ENCODE data around the gene MYH8. TPM values are rescaled to one million over a fixed set of nuclear protein-coding genes. Genes with fewer than 3 reads are reported as not detected.

The MYH8 gene
- total RNA-seq, 4 donors from 2014 or later: not detected

- in situ Hi-C loops (cut with MboI; ENCODE audit: low pct_ligation_motif_present in 1 of 4, low pct_unique_long_range_greater_than_20kb in 1 of 4, low sequenced_read_pairs in 3 of 4) (no loop called here), intact Hi-C loops (cut with DNase I; ENCODE audit: low total_unique reads) (no loop called here)
- H3K27ac ChIP-seq: no peak overlapping the region
- H3K9me3 ChIP-seq: no peaks in the 10 kb centered on the region
- 80 to 81% methylated on average over 2 to 7 of the region's 7 CpGs for WGBS, 2 donors (ENCODE audit: low coverage in 1 of 2)
- no peaks in the 10 kb centered on the region for H3K4me1 ChIP-seq
- H3K4me3 ChIP-seq: no peak overlapping the region
- H3K36me3 ChIP-seq: no peaks in the 10 kb centered on the region
- no peaks in the 10 kb centered on the region for H3K27me3 ChIP-seq
- no peak for DNase-seq
- TF ChIP-seq EP300 (IDR thresholded peaks at IDR 0.05; ENCODE audit: low read depth) (no peak), POLR2AphosphoS5 (IDR thresholded peaks at IDR 0.05) (no peak), POLR2A (IDR thresholded peaks at IDR 0.05) (no peak)
- TF ChIP-seq, protein P1, sequence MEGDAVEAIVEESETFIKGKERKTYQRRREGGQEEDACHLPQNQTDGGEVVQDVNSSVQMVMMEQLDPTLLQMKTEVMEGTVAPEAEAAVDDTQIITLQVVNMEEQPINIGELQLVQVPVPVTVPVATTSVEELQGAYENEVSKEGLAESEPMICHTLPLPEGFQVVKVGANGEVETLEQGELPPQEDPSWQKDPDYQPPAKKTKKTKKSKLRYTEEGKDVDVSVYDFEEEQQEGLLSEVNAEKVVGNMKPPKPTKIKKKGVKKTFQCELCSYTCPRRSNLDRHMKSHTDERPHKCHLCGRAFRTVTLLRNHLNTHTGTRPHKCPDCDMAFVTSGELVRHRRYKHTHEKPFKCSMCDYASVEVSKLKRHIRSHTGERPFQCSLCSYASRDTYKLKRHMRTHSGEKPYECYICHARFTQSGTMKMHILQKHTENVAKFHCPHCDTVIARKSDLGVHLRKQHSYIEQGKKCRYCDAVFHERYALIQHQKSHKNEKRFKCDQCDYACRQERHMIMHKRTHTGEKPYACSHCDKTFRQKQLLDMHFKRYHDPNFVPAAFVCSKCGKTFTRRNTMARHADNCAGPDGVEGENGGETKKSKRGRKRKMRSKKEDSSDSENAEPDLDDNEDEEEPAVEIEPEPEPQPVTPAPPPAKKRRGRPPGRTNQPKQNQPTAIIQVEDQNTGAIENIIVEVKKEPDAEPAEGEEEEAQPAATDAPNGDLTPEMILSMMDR (IDR thresholded peaks at IDR 0.05): no peak
These were observed 51.6 kb downstream of the MYH8 start for GRCh38 chr17:10370016-10370608.

DNA sequence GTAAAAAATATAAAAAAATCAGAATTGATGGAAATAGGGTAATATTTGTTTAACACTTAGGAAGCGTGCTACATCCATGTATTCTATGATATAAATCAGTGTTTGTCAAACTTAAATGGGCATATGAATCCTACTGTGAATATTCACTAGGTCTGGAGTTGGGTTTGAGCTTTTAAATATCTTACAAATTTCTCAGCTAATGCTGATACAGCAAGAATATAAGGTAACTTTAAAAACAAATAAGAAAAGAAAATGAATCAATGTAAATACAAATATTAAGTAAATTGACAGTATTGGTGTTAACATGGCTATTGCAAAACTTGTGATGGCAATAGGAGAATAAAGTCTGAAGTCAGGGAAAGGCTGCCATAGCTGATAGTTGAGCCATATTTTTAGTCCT is 52.5 kb downstream of the MYH8 start:
- Histone ChIP-seq H3K9me3 (no peaks in the 10 kb centered on the region), H3K27me3 (no peaks in the 10 kb centered on the region), H3K4me3 (no peak overlapping the region), H3K4me1 (no peaks in the 10 kb centered on the region), H3K36me3 (no peaks in the 10 kb centered on the region), H3K27ac (no peak overlapping the region)
- 67 to 88% methylated on average over 1 of the region's 1 CpG for WGBS, 2 donors (ENCODE audit: low coverage in 1 of 2)
- in situ Hi-C loops (cut with MboI; ENCODE audit: low pct_ligation_motif_present in 1 of 4, low pct_unique_long_range_greater_than_20kb in 1 of 4, low sequenced_read_pairs in 3 of 4): no loop called here
- DNase-seq: no peak
- intact Hi-C loops (cut with DNase I; ENCODE audit: low total_unique reads): no loop called here
- TF ChIP-seq, protein P1 (IDR thresholded peaks at IDR 0.05): no peak
- no peak for TF ChIP-seq POLR2AphosphoS5 (IDR thresholded peaks at IDR 0.05)
- TF ChIP-seq POLR2A (IDR thresholded peaks at IDR 0.05): no peak
- no peak for TF ChIP-seq EP300 (IDR thresholded peaks at IDR 0.05; ENCODE audit: low read depth)

DNA sequence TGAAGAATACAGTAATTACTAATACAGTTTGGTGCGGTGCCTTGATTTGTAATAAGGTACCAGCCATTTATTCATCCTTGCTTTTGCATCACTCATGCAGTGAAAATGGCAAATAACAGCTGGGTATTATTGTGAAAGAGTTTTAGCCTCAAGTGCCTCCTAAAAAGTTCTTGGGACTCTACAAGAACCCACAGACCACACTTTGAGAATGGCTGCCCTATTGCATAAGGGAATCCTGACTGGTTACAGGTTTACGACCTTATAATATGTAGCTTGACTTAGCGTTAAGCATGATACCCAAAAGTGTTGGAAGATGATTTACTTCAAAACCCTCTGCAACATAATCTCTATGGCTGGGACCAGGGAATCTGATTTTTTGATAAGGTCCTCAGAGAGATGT is 53.2 kb downstream of the MYH8 start:
- H3K9me3 ChIP-seq: no peaks in the 10 kb centered on the region
- H3K4me3 ChIP-seq: no peak overlapping the region
- no peak overlapping the region for H3K27ac ChIP-seq
- H3K4me1 ChIP-seq: no peaks in the 10 kb centered on the region
- no peaks in the 10 kb centered on the region for H3K27me3 ChIP-seq
- intact Hi-C loops (cut with DNase I; ENCODE audit: low total_unique reads) (no loop called here), in situ Hi-C loops (cut with MboI; ENCODE audit: low pct_ligation_motif_present in 1 of 4, low pct_unique_long_range_greater_than_20kb in 1 of 4, low sequenced_read_pairs in 3 of 4) (no loop called here)
- WGBS, 2 donors (ENCODE audit: low coverage in 1 of 2): 79 to 82% methylated on average over 3 of the region's 3 CpGs
- H3K36me3 ChIP-seq: no peaks in the 10 kb centered on the region
- DNase-seq: no peak
- TF ChIP-seq POLR2A (IDR thresholded peaks at IDR 0.05) (no peak), POLR2AphosphoS5 (IDR thresholded peaks at IDR 0.05) (no peak), EP300 (IDR thresholded peaks at IDR 0.05; ENCODE audit: low read depth) (no peak)
- TF ChIP-seq, protein P1 (IDR thresholded peaks at IDR 0.05): no peak

- TF ChIP-seq, protein P1 (IDR thresholded peaks at IDR 0.05): no peak
- no peak for TF ChIP-seq EP300 (IDR thresholded peaks at IDR 0.05; ENCODE audit: low read depth)
- TF ChIP-seq POLR2AphosphoS5 (IDR thresholded peaks at IDR 0.05): no peak
- no peak for TF ChIP-seq POLR2A (IDR thresholded peaks at IDR 0.05)
- Histone ChIP-seq H3K27ac (no peak overlapping the region), H3K36me3 (no peaks in the 10 kb centered on the region), H3K9me3 (no peaks in the 10 kb centered on the region), H3K4me1 (no peaks in the 10 kb centered on the region), H3K27me3 (no peaks in the 10 kb centered on the region), H3K4me3 (no peak overlapping the region)
- intact Hi-C loops (cut with DNase I; ENCODE audit: low total_unique reads): no loop called here
- in situ Hi-C loops (cut with MboI; ENCODE audit: low pct_ligation_motif_present in 1 of 4, low pct_unique_long_range_greater_than_20kb in 1 of 4, low sequenced_read_pairs in 3 of 4): no loop called here
- DNase-seq: no peak
These were observed 61.2 kb downstream of the MYH8 start for GRCh38 chr17:10360578-10360977.
